ENCODE data around the gene MRPS25. TPM values are rescaled to one million over a fixed set of nuclear protein-coding genes. Genes with fewer than 3 reads are reported as not detected.

MRPS25 gene
- total and polyA plus RNA-seq, 4 donors, result 12.6 to 55.1 (median 42.9) TPM

DNA sequence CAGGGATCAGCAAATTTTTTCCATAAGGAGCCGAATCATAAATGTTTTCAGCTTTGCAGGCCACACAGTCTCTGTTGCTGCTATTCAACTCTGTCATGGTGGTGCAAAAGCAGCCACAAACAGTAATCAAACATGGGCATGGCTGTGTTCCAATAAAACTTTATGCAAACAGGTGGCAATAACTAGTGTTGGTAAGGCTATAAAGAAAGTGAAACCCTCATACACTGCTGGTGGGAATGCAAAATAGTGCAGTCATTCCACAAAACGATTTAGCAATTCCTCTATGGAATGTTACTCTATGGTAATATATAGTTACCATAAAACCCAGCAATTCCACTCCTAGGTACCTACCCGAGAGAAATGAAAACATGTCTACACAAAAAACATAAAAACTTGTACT lies 14.0 kb upstream of the MRPS25 start:
- WGBS, result 80% methylated on average over 3 of the region's 3 CpGs

DNA sequence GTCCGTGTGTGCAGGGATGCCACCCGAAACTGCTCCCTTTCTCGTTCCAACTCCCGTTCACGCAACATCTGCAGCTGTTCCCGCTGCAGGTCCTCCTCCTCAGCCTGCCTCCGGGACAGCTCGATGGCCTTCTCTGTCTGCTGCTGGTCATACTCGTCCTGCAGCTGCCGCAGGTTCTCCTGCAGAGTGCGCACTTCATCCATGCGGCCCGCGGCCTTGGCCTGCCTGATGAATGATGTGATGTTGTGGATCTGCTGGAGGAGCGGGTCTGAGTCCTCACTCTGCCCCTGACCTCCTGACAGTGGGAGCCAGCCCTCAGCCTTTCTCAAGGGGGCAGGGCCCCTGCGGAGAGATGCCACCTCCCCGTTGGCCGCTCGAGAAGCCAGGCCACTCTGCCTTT lies 9.4 kb upstream of the MRPS25 start:
- TF ChIP-seq, protein P1, sequence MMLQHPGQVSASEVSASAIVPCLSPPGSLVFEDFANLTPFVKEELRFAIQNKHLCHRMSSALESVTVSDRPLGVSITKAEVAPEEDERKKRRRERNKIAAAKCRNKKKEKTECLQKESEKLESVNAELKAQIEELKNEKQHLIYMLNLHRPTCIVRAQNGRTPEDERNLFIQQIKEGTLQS (IDR thresholded peaks at IDR 0.05), result no peak
- TF ChIP-seq, protein P2, sequence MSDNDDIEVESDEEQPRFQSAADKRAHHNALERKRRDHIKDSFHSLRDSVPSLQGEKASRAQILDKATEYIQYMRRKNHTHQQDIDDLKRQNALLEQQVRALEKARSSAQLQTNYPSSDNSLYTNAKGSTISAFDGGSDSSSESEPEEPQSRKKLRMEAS (IDR thresholded peaks at IDR 0.05), result no peak
- TF ChIP-seq HNF4G (IDR thresholded peaks at IDR 0.05) (no peak), SP1 (IDR thresholded peaks at IDR 0.05) (no peak), TAF1 (conservative IDR thresholded peaks at IDR 0.05) (no peak), NR2F2 (IDR thresholded peaks at IDR 0.05) (no peak), FOXA1 (IDR thresholded peaks at IDR 0.05) (no peak), GABPA (IDR thresholded peaks at IDR 0.05 in 1 of 2, conservative IDR thresholded peaks at IDR 0.05 in 1 of 2) (no peak), RAD21 (IDR thresholded peaks at IDR 0.05) (no peak), EGR1 (IDR thresholded peaks at IDR 0.05; ENCODE audit: low read depth in 2 of 2) (no peak), YY1 (IDR thresholded peaks at IDR 0.05) (no peak), FOXA2 (IDR thresholded peaks at IDR 0.05) (no peak), HNF4A (conservative IDR thresholded peaks at IDR 0.05) (no peak), RXRA (IDR thresholded peaks at IDR 0.05) (no peak), JUND (IDR thresholded peaks at IDR 0.05) (no peak)
- TF ChIP-seq, protein P3, sequence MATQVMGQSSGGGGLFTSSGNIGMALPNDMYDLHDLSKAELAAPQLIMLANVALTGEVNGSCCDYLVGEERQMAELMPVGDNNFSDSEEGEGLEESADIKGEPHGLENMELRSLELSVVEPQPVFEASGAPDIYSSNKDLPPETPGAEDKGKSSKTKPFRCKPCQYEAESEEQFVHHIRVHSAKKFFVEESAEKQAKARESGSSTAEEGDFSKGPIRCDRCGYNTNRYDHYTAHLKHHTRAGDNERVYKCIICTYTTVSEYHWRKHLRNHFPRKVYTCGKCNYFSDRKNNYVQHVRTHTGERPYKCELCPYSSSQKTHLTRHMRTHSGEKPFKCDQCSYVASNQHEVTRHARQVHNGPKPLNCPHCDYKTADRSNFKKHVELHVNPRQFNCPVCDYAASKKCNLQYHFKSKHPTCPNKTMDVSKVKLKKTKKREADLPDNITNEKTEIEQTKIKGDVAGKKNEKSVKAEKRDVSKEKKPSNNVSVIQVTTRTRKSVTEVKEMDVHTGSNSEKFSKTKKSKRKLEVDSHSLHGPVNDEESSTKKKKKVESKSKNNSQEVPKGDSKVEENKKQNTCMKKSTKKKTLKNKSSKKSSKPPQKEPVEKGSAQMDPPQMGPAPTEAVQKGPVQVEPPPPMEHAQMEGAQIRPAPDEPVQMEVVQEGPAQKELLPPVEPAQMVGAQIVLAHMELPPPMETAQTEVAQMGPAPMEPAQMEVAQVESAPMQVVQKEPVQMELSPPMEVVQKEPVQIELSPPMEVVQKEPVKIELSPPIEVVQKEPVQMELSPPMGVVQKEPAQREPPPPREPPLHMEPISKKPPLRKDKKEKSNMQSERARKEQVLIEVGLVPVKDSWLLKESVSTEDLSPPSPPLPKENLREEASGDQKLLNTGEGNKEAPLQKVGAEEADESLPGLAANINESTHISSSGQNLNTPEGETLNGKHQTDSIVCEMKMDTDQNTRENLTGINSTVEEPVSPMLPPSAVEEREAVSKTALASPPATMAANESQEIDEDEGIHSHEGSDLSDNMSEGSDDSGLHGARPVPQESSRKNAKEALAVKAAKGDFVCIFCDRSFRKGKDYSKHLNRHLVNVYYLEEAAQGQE (IDR thresholded peaks at IDR 0.05), result no peak
- TF ChIP-seq, protein P4, sequence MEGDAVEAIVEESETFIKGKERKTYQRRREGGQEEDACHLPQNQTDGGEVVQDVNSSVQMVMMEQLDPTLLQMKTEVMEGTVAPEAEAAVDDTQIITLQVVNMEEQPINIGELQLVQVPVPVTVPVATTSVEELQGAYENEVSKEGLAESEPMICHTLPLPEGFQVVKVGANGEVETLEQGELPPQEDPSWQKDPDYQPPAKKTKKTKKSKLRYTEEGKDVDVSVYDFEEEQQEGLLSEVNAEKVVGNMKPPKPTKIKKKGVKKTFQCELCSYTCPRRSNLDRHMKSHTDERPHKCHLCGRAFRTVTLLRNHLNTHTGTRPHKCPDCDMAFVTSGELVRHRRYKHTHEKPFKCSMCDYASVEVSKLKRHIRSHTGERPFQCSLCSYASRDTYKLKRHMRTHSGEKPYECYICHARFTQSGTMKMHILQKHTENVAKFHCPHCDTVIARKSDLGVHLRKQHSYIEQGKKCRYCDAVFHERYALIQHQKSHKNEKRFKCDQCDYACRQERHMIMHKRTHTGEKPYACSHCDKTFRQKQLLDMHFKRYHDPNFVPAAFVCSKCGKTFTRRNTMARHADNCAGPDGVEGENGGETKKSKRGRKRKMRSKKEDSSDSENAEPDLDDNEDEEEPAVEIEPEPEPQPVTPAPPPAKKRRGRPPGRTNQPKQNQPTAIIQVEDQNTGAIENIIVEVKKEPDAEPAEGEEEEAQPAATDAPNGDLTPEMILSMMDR (IDR thresholded peaks at IDR 0.05; ENCODE audit: low read depth, low read length, missing input control), result no peak
- TF ChIP-seq, protein P5, sequence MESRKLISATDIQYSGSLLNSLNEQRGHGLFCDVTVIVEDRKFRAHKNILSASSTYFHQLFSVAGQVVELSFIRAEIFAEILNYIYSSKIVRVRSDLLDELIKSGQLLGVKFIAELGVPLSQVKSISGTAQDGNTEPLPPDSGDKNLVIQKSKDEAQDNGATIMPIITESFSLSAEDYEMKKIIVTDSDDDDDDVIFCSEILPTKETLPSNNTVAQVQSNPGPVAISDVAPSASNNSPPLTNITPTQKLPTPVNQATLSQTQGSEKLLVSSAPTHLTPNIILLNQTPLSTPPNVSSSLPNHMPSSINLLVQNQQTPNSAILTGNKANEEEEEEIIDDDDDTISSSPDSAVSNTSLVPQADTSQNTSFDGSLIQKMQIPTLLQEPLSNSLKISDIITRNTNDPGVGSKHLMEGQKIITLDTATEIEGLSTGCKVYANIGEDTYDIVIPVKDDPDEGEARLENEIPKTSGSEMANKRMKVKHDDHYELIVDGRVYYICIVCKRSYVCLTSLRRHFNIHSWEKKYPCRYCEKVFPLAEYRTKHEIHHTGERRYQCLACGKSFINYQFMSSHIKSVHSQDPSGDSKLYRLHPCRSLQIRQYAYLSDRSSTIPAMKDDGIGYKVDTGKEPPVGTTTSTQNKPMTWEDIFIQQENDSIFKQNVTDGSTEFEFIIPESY (IDR thresholded peaks at IDR 0.05), result no peak
- H3K4me3 ChIP-seq (ENCODE audit: low read depth in 1 of 3, low read length in 3 of 3), result no peak overlapping the region
- H3K36me3 ChIP-seq (ENCODE audit: control insufficient read depth in 4 of 4, insufficient read depth in 3 of 4, low read depth in 1 of 4, low read length in 3 of 4), result peaks cover 10 to 70% (median 58%) of the 10 kb centered on the region in 4 donors
- no peaks in the 10 kb centered on the region for H3K27me3 ChIP-seq (ENCODE audit: control insufficient read depth in 4 of 4, insufficient read depth in 4 of 4, low read length in 3 of 4)
- no peak for DNase-seq (ENCODE audit: low spot score)
- H3K9me3 ChIP-seq (ENCODE audit: control insufficient read depth in 4 of 4, low read length in 3 of 4), result no peaks in the 10 kb centered on the region
- H3K4me1 ChIP-seq (ENCODE audit: control insufficient read depth in 4 of 4, insufficient read depth in 4 of 4, low read length in 3 of 4), result no peaks in the 10 kb centered on the region
- WGBS, result 98% methylated on average over 19 of the region's 19 CpGs
- no peak overlapping the region for H3K9ac ChIP-seq (ENCODE audit: low read depth in 1 of 2, low read length in 2 of 2)
- no peak overlapping the region for H3K27ac ChIP-seq (ENCODE audit: low read depth in 1 of 2, low read length in 2 of 2)

More for the DNA sequence above, 14.0 kb upstream of the MRPS25 start:
- TF ChIP-seq, protein P4 (IDR thresholded peaks at IDR 0.05; ENCODE audit: low read depth, low read length, missing input control), result no peak
- TF ChIP-seq NR2F2 (IDR thresholded peaks at IDR 0.05) (no peak), RXRA (IDR thresholded peaks at IDR 0.05) (no peak), FOXA1 (IDR thresholded peaks at IDR 0.05) (no peak), HNF4G (IDR thresholded peaks at IDR 0.05) (no peak), YY1 (IDR thresholded peaks at IDR 0.05) (no peak), JUND (IDR thresholded peaks at IDR 0.05) (no peak), TAF1 (conservative IDR thresholded peaks at IDR 0.05) (no peak), GABPA (IDR thresholded peaks at IDR 0.05 in 1 of 2, conservative IDR thresholded peaks at IDR 0.05 in 1 of 2) (no peak)
- TF ChIP-seq, protein P1 (IDR thresholded peaks at IDR 0.05), result no peak
- TF ChIP-seq, protein P2 (IDR thresholded peaks at IDR 0.05), result no peak
- no peak overlapping the region for H3K27ac ChIP-seq (ENCODE audit: low read depth in 1 of 2, low read length in 2 of 2)
- no peak for DNase-seq (ENCODE audit: low spot score)
- H3K9me3 ChIP-seq (ENCODE audit: control insufficient read depth in 4 of 4, low read length in 3 of 4), result no peaks in the 10 kb centered on the region
- H3K36me3 ChIP-seq (ENCODE audit: control insufficient read depth in 4 of 4, insufficient read depth in 3 of 4, low read depth in 1 of 4, low read length in 3 of 4), result peaks cover 15 to 86% (median 74%) of the 10 kb centered on the region in 4 donors
- H3K4me3 ChIP-seq (ENCODE audit: low read depth in 1 of 3, low read length in 3 of 3), result no peak overlapping the region
- H3K27me3 ChIP-seq (ENCODE audit: control insufficient read depth in 4 of 4, insufficient read depth in 4 of 4, low read length in 3 of 4), result no peaks in the 10 kb centered on the region
- no peaks in the 10 kb centered on the region for H3K4me1 ChIP-seq (ENCODE audit: control insufficient read depth in 4 of 4, insufficient read depth in 4 of 4, low read length in 3 of 4)
- H3K9ac ChIP-seq (ENCODE audit: low read depth in 1 of 2, low read length in 2 of 2), result no peak overlapping the region

Data from liver (tissue), 9 donors.